Activated T-helper 1 cell treated with Interleukin-2 at 50 U/mL for 16 hours (primary cell): ENCODE measurements around the gene HMX2.

ENCODE experiments used
- DNase-seq: peaks from one replicate; pipeline ENCODE4 v3.0.0-alpha.2; 2020; ENCODE audit warnings: low read depth

Gene HMX2

DNA sequence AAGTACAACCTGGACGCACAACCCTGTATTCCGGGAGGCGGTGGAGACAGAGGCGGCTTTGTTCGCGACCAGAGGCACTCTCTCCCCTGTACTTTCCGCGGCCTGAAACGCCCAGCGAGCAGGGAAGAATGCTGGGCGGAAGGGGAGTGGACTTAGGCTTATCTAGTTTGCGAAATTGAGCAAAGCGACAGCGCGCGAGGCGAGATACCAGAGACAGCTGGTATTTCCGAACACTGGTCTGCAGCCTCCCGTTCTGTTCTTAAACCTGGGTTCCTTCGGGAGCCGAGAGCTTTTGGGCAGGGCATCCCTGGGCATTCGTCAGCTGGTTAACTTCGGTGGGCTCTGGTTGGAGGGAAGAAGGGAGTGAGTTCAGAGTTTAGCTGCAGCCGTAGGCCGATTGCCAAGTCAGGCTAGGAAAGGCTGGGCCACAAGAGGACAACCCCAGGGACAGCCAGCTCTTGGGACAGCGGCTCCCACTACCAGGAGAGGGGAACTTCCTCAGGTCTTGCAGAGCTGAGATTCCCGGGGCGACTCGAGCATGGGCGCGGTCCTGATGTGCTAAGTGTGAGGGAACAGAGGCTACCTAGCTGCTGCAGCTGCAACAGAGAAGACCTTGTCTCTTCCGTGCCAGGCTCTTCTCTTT is 8.3 kb upstream of the HMX2 start:
- DNase-seq = no peak

DNA sequence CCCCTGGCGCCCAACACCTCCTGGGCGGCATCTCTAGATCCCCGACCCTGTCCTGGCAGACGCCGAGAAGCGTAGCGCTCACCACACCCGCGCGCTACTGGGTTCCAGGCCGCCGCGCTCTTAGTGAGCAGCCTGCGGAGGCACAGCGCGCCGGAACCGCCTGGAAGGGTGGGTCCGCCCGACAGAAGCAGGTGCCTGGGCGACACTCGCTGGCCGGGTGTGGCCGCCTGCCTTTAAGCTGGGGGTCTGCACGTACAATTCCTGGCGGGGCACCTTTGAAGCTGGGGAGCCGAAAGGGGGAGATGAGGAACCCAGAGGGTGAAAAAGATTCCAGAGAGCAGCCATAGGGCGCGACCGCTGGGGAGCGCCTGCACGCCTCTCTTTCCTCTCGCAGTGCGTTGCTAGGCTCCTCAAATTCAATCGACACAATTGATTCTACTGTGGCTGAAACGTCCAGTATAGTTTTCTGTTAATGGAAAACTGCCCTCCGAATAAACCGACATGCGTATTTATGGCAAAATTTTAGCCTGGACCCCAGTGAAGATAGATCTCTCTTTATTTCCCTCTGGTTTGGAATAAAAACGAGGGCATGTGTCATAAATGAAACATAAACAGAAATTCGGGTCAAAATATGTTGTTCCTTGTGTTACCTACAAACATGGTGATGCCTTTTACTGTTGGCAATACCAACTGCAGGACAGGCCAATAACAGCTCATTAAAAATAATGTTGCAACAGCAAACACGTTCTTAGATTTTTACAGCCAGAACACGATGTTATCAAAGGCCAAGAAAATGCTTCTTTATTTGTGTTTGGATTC is 7.6 kb upstream of the HMX2 start:
- no peak for DNase-seq

DNA sequence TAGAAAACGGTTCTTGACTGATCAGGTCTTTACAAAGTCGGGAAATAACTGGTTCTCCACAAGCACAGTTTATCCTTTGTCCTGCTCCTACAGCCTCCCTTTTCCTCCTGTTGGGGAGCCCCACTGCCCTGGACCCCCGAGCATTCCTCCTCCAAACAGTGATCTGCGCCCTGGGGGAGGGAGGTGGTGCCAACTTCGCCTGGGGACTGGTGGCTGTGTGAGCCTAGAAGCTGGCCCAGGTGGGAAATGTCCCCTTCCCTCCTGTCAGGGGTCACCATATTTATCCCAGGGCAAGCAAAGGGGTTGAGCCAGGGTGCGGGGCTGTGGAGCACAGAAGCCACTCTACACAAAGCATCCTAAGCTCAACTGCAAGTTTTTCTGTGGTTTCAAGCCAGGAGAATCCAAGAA is 6.9 kb upstream of the HMX2 start:
- no peak for DNase-seq

DNA sequence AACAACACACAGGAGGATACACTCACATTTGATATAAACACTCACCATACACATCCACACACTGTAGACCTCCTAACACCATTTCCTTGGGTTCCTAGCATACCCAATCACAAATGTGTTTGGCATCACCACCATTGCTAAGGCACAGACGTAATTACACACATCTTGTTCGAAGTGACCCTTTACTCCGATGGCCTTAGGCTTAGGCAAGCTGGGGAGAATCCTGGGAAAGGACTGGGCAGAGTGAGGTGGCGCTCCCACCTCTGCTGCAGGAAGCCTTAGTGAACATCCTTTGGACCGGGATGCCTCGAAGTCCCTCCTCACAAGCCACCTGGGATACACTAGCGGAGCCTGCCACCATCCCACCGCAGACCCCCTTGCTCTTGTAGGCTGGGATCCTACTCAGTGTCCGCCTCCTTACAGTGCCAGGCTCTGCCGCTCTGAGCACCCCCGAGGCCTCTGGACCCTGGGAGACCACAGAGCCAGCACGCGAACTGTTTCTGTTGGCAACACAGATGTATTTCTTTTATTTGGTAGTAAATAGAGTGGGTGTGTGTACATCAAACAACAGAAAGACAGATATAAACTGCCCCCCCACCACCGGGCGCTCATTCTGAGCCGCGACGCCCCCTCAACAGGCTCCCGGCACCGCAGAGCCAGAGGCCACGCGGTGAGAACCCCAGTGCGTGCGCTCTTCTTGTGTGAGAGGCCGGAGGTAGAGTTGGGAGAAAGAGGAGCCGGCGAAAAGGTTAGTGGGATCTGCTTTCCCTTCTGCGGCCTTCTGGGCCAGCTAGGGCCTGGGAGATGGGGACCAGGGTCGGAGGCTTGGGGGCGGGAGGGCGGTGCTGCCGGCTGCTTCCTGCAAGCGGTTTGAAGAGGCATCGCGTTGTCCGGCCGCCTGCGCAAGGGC is 5.9 kb upstream of the HMX2 start:
- DNase-seq = no peak

GRCh38 chr10:123142701-123143161 is 5.2 kb upstream of the HMX2 start:
- DNase-seq = no peak

DNA sequence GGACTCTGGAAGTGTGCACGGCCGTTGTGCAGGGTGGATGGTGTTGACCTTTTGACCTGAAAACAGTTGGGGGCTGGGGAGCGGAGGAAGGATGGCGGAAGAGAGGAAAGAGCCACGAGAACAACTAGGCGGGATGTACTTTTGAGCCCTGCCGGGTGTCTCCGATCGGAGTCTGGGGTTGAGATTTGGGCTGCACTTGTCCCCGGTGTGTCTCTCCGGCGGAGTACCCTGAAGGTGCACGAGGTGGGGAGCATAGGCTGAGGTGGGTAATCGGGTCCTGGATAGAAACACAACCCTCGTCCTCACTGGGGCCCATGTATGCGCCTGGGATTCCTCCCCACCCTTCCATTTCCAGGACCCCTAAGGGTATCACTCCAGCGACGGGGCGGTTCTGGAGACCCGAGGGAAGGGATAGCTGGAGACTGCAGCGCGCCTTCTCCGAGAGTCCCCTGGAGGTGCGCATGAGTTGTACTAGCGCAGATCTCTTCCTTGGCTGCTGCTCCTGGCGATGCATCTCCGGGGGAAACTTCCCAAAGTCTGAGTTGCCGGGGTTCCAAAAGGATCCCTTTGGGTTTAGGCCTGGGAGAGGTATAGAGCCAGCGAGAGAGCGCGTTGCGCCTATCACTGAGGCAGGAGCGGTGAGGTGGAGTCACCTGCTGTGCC is 4.6 kb upstream of the HMX2 start:
- no peak for DNase-seq

DNA sequence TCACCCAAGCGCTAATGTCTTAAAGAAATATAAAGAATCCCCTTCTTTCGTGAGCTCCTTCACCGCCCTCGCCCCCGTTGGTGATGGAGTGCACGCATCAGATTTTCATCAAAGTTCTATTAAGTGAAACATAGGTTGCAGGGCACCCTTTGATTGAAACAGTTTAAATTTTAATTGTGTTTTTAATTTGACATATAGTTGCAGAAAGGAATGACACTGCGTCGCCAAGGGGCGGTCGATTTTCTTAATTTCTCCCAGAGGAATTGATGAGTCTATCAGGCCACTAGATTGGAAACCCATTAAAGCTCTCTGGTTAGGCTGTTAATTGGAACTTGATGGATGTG is 4.1 kb upstream of the HMX2 start:
- no peak for DNase-seq

- DNase-seq = no peak
Observed at GRCh38 chr10:123144697-123145541, 3.0 kb upstream of the HMX2 start.

GRCh38 chr10:123145542-123146012 is 2.4 kb upstream of the HMX2 start:
- DNase-seq = no peak

DNA sequence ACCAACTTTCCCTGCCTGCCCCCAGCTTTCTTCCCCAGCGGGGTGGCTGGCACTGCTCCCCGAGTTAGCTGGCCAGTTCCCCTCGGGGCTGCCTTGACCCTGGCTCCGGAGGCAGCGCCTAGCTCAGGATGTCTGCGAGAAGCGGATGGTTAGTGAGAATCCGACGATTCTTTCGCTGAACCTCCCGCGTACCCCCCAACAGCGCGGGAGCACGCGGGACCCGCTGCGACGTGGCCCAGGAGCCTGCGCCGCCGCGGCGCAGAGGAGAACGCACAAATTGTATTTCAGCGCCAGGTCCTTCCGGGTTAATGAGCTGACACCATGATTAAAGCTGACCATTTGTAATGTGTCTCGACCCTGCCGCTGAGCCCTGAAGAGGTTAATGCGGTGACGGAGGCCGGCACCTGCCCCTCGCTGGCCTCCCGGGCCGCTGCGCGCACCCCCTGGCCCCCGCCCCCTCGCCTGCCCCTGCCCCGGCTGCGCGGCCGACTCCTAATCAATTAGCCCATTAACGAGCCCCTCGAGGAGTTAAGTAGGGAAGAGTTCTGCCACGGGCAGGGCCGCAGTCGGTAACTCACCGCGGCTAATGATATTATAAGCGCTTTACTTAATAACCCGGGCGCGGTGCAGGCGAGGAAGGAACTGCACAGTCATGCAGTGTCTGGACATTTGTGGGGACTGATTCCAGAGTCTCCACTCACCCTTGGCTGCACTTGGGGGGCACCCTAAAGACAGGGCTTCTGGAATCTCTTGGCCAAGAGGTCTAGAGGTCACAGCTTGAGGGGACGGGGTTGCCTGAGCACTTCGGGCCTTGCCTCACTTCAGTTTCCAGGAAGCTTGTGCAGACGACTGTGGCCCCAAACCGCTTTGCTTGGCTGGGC is 1.7 kb upstream of the HMX2 start:
- no peak for DNase-seq

DNA sequence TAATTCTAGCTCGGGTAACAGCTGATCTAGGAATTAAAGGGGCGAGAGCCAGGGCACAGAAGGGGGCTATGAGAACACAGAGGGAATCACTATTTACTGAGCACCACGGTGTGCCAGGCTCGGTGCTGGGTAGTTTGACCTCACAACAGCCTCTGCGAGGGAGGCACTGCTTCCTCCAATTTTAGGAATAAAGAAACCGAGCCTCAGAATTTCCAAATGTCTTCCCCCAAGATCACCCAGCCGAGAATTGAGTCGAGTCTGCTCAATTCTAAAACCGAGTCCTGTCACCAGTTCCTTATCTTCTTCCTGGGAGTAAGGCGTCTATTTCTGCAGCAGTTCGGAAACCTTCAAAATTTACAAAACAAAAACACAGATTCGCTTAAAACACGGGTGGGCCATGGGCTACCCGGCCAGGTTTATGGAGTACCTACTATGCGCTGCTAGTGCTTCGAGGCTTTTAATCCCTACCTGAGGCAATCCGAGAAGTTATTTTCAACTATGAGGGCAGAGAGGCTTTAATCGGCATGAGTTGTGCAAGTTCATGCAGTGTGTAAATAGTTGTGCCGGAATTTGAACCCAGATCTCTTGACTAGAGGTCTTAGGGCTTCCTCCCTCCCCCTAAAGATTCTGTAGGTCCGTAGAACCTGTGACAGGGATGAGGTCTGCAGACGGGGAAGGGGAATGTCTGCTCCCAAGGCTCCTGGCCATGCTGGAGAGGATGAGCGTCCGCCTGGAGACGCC is 872 bp upstream of the HMX2 start:
- no peak for DNase-seq

DNA sequence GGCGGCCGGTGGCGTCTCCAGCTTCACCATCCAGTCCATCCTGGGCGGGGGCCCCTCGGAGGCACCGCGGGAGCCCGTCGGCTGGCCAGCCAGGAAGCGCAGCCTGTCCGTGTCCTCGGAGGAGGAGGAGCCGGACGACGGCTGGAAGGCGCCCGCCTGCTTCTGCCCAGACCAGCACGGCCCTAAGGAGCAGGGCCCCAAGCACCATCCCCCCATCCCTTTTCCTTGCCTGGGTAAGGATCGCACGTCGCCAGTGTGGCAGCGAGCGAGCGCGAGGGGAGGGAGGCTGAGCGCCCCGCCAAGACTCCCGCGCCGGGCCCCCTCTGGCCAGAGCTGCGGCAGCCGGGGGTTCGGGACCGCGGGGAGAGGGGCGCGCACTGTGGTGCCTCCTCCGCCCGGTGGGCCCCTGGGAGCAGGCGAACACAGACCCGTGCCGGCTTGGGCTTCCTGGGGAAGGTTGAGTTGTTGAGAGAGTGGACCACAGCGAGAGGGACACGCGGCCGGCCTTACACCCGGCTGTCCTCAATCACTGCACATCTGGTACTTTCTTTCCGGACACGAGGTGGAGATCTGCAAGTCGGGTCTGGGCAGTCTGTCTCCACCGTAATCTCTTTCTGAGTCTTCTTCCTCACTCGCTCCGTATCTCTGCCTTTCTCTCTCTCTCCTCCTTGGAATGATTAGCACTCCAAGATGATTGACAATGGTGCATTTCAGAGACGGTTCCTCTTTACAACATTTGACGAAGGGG is 652 bp downstream of the HMX2 start:
- DNase-seq = no peak

- DNase-seq = no peak
Observed at GRCh38 chr10:123149162-123149567, 1.2 kb downstream of the HMX2 start.

DNA sequence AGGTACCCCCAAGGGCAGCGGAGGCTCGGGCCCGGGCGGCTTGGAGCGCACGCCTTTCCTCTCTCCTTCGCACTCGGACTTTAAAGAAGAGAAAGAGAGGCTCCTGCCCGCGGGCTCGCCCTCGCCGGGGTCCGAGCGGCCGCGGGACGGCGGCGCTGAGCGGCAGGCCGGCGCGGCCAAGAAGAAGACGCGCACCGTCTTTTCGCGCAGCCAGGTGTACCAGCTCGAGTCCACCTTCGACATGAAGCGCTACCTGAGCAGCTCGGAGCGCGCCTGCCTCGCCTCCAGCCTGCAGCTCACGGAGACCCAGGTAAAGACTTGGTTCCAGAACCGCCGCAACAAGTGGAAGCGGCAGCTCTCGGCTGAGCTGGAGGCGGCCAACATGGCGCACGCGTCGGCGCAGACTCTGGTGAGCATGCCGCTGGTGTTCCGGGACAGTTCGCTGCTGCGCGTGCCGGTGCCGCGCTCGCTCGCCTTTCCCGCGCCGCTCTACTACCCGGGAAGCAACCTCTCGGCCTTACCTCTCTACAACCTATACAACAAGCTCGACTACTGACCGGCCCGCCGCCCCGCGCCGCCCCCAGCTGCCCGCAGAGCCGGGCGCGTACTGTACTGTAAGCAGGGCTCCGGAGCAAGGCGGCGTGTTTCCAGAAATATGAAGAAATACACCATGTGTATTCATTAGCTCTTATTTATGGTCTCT is 1.8 kb downstream of the HMX2 start:
- no peak for DNase-seq

DNA sequence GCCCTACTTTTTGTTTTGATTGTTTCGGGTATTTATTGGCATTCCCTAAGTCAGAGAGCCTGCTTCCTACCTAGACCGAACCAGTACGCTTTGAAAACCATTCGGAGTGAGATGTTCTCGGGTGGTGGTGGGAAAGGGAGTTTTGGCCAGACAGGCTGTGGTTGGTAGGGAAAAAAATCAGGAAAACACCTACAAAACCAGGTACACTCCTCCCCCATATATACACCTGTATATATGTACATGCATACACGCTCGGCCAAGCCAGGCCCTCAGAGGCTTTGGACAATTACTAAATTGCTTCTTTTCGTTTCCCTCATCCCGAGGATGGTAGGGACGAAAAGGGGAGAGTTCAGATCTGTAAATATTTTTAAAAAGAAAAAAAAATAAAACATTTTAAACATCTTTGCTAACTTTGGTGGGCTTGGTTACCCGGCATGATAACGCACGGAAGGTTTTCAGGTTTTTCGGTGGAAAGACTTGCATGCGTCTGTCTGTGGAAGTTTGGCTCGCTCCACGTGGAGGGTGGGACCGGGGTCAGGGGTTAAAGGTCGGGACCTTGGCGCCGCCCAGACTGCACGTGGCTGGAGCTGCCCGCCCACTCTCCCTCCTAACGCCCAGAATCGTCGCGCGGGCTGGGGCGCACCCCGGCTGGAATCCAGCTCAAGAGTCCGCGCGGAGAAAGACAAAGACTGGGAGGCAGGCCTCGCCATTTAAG is 2.5 kb downstream of the HMX2 start:
- no peak for DNase-seq

DNA sequence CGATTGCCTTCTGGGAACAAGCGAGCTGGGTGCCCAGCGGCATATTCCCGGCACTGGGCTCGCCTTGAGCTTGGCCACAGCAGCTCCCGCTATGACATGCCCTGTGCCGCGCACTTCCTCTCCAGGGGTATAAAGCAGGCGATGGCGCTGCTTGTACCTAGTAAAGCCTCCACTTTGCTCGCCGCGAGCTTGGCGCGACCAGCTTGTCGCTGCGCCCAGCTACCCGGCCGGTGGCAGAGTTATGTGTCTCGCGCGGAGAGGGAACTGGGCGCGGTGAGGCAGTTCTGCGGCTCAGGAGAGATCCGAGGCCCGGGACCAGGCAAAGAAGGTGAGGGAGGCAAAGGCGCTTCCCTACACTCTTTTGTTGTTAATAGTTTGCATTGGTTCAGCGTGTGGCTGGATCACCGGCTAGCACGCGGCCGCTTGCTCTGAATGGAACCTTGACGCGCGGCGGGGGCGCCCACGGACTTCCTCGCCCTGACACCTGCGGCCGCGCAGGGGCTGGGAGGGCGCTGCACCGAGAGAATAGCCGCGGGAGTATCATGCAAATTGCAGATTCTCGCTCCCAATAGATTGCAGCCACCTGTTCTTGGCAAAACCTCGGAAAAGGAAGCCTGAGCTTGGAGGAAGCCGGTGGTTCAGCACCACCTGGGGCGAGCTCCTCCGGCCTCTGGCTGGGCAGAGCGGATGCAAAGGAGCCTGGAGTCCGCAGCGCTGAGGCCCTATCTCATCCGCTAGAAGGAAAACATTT is 3.2 kb downstream of the HMX2 start:
- no peak for DNase-seq

- no peak for DNase-seq
Observed at GRCh38 chr10:123151737-123152135, 3.8 kb downstream of the HMX2 start.
